HepG2 (cell line): ENCODE results near the gene ENDOG. TPM values are rescaled to one million over a fixed set of nuclear protein-coding genes. Genes with fewer than 3 reads are reported as not detected.

Source experiments
- CBX1 ChIP-seq: IDR thresholded peaks from one replicate; pipeline ENCODE4 v1.6.1; 2016; ENCODE audit warnings: antibody characterized with exemption, low read depth
- CREM ChIP-seq, 2 experiments: sonication (generic) in 1 of 2; formaldehyde crosslinking in 1 of 2; IDR thresholded peaks; 2 replicates each; pipeline versions ENCODE4 v1.4.0 to v1.6.1; 2016 to 2020; ENCODE audit warnings: antibody characterized with exemption in 1 of 2, mild to moderate bottlenecking in 1 of 2, missing genetic modification reagents in 1 of 2
- NFKB2 ChIP-seq: sonication (generic); formaldehyde crosslinking; IDR thresholded peaks from 2 replicates; pipeline ENCODE4 v1.4.0; 2020; ENCODE audit warnings: missing genetic modification reagents, borderline replicate concordance
- RXRA ChIP-seq: sonication (generic); formaldehyde crosslinking; IDR thresholded peaks from 2 replicates; pipeline ENCODE4 v1.5.1; 2020; ENCODE audit warnings: missing genetic modification reagents
- SRSF9 ChIP-seq: fragments of 200-400 bp; formaldehyde crosslinking; IDR thresholded peaks from 2 replicates; pipeline ENCODE4 v1.6.1; 2018; ENCODE audit warnings: borderline replicate concordance, mild to moderate bottlenecking, low read depth, low read length; ENCODE audit not compliant: insufficient read depth, poor library complexity, severe bottlenecking
- YEATS4 ChIP-seq: sonication (generic); formaldehyde crosslinking; IDR thresholded peaks from 2 replicates; pipeline ENCODE4 v1.4.0; 2020; ENCODE audit warnings: missing genetic modification reagents, borderline replicate concordance
- ZKSCAN5 ChIP-seq: sonication (generic); formaldehyde crosslinking; IDR thresholded peaks from 2 replicates; pipeline ENCODE4 v1.5.1; 2020; ENCODE audit warnings: mild to moderate bottlenecking, missing genetic modification reagents
- ZNF256 ChIP-seq: sonication (generic); formaldehyde crosslinking; conservative IDR thresholded peaks from 2 replicates; pipeline ENCODE4 v1.4.0; 2020; ENCODE audit warnings: missing genetic modification reagents
- ZNF260 ChIP-seq: sonication (generic); formaldehyde crosslinking; IDR thresholded peaks from 2 replicates; pipeline ENCODE4 v1.4.0; 2020; ENCODE audit warnings: missing genetic modification reagents, low read depth, mild to moderate bottlenecking, borderline replicate concordance
- ZNF567 ChIP-seq: sonication (generic); formaldehyde crosslinking; IDR thresholded peaks from 2 replicates; pipeline ENCODE4 v1.8.1; 2023; ENCODE audit warnings: mild to moderate bottlenecking, missing genetic modification reagents, borderline replicate concordance
- ZNF776 ChIP-seq: sonication (generic); formaldehyde crosslinking; IDR thresholded peaks from 2 replicates; pipeline ENCODE4 v1.4.0; 2020; ENCODE audit warnings: mild to moderate bottlenecking, missing genetic modification reagents
- ZNF781 ChIP-seq: sonication (generic); formaldehyde crosslinking; IDR thresholded peaks from 2 replicates; pipeline ENCODE4 v1.5.1; 2020; ENCODE audit warnings: borderline replicate concordance, mild to moderate bottlenecking, missing genetic modification reagents; ENCODE audit errors: not compliant biosample characterization
- polyA plus RNA-seq, 8 experiments: library from polyadenylated mRNA; depleted of rRNA in 3 of 8; stranded (reverse) in 7 of 8; unstranded in 1 of 8; fragments of >200 nt; fragmentation: Illumina TruSeq in 4 of 8; extraction: Trizol in 4 of 8; gene quantifications; 2 replicates each; pipeline versions ENCODE4 v1.2.1 to v1.2.3, GENCODE V29; 2011 to 2016; ENCODE audit warnings: low read depth in 4 of 8, missing spikeins in 1 of 8, mixed read lengths in 1 of 8; ENCODE audit not compliant: insufficient read depth in 1 of 8
- total RNA-seq, 5 experiments: library from RNA; depleted of rRNA; stranded (reverse); fragments of >200 nt; fragmentation: Illumina TruSeq; extraction: Trizol; gene quantifications; 2 replicates each; pipeline ENCODE4 v1.2.3, GENCODE V29; 2016; ENCODE audit warnings: low read depth in 1 of 5
- TF ChIP-seq, protein P1 (sequence below), 2 experiments: sonication (generic) in 1 of 2; formaldehyde crosslinking in 1 of 2; IDR thresholded peaks; 2 replicates each; pipeline versions ENCODE4 v1.6.1 to v1.9.0; 2014 to 2022; ENCODE audit warnings: antibody characterized with exemption in 1 of 2, borderline replicate concordance in 1 of 2, inconsistent platforms in 1 of 2, low read depth in 1 of 2, missing genetic modification reagents in 1 of 2
- TF ChIP-seq, protein P2 (sequence below): sonication (generic); formaldehyde crosslinking; IDR thresholded peaks from 2 replicates; pipeline ENCODE4 v1.5.0; 2020; ENCODE audit warnings: mild to moderate bottlenecking, missing genetic modification reagents, borderline replicate concordance

ENDOG gene
- total and polyA plus RNA-seq, 2 of the 13 experiments (the other 11 are each of a cell fraction or from before 2014, with no cell fraction given): 26.3 to 28.8 TPM

DNA sequence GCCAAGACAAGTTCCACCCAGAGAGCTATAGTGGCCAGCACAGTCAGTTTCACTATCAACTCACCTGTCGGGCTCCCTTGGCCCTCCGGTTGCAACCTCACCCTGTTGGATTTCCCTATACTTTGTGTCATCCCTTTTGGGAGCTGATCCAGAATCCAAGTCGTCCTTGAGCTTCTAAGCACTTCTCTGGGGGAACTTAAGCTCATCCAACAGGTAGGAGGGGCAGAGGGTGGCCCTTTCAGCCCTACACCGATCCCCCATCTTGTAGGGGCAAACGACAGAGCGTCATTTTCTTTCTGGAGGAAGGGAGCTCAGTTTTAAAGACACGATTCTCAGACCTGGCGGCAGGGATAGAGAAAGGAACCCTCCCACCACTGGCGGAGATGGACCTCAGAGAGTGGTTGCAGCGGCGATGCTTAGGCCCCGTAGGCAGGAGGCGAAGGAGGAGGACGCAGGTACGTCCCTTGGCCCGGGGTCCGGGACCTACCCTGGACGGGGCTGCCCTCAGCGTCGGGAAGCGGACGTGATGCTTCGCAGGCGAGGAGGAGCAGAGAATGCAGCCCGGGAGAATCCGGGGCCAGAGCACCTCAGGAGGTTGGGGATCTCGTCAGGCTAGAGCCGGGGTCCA lies 47.1 kb upstream of the ENDOG start (continued):
- TF ChIP-seq, protein P1, sequence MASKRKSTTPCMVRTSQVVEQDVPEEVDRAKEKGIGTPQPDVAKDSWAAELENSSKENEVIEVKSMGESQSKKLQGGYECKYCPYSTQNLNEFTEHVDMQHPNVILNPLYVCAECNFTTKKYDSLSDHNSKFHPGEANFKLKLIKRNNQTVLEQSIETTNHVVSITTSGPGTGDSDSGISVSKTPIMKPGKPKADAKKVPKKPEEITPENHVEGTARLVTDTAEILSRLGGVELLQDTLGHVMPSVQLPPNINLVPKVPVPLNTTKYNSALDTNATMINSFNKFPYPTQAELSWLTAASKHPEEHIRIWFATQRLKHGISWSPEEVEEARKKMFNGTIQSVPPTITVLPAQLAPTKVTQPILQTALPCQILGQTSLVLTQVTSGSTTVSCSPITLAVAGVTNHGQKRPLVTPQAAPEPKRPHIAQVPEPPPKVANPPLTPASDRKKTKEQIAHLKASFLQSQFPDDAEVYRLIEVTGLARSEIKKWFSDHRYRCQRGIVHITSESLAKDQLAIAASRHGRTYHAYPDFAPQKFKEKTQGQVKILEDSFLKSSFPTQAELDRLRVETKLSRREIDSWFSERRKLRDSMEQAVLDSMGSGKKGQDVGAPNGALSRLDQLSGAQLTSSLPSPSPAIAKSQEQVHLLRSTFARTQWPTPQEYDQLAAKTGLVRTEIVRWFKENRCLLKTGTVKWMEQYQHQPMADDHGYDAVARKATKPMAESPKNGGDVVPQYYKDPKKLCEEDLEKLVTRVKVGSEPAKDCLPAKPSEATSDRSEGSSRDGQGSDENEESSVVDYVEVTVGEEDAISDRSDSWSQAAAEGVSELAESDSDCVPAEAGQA (IDR thresholded peaks at IDR 0.05; ENCODE audit: low read depth): no peak
- TF ChIP-seq, protein P1 (CRISPR knock-in tag; IDR thresholded peaks at IDR 0.05; ENCODE audit: borderline replicate concordance): no peak
- TF ChIP-seq ZNF776 (CRISPR knock-in tag) (no peak), ZNF256 (CRISPR knock-in tag) (no peak), ZNF781 (CRISPR knock-in tag) (no peak), CBX1 (no peak), RXRA (CRISPR knock-in tag) (no peak), SRSF9 (no peak), CREM (IDR thresholded peaks at IDR 0.05) (no peak), CREM (CRISPR knock-in tag; IDR thresholded peaks at IDR 0.05) (no peak), NFKB2 (0 out of 2 replicates have a peak, but pooled peaks have one; percentile 3), YEATS4 (no peak), ZNF567 (no peak), ZKSCAN5 (0 out of 2 replicates have a peak, but pooled peaks have one; percentile 41), ZNF260 (CRISPR knock-in tag) (0 out of 2 replicates have a peak, but pooled peaks have one; percentile 1)
- TF ChIP-seq, protein P2, sequence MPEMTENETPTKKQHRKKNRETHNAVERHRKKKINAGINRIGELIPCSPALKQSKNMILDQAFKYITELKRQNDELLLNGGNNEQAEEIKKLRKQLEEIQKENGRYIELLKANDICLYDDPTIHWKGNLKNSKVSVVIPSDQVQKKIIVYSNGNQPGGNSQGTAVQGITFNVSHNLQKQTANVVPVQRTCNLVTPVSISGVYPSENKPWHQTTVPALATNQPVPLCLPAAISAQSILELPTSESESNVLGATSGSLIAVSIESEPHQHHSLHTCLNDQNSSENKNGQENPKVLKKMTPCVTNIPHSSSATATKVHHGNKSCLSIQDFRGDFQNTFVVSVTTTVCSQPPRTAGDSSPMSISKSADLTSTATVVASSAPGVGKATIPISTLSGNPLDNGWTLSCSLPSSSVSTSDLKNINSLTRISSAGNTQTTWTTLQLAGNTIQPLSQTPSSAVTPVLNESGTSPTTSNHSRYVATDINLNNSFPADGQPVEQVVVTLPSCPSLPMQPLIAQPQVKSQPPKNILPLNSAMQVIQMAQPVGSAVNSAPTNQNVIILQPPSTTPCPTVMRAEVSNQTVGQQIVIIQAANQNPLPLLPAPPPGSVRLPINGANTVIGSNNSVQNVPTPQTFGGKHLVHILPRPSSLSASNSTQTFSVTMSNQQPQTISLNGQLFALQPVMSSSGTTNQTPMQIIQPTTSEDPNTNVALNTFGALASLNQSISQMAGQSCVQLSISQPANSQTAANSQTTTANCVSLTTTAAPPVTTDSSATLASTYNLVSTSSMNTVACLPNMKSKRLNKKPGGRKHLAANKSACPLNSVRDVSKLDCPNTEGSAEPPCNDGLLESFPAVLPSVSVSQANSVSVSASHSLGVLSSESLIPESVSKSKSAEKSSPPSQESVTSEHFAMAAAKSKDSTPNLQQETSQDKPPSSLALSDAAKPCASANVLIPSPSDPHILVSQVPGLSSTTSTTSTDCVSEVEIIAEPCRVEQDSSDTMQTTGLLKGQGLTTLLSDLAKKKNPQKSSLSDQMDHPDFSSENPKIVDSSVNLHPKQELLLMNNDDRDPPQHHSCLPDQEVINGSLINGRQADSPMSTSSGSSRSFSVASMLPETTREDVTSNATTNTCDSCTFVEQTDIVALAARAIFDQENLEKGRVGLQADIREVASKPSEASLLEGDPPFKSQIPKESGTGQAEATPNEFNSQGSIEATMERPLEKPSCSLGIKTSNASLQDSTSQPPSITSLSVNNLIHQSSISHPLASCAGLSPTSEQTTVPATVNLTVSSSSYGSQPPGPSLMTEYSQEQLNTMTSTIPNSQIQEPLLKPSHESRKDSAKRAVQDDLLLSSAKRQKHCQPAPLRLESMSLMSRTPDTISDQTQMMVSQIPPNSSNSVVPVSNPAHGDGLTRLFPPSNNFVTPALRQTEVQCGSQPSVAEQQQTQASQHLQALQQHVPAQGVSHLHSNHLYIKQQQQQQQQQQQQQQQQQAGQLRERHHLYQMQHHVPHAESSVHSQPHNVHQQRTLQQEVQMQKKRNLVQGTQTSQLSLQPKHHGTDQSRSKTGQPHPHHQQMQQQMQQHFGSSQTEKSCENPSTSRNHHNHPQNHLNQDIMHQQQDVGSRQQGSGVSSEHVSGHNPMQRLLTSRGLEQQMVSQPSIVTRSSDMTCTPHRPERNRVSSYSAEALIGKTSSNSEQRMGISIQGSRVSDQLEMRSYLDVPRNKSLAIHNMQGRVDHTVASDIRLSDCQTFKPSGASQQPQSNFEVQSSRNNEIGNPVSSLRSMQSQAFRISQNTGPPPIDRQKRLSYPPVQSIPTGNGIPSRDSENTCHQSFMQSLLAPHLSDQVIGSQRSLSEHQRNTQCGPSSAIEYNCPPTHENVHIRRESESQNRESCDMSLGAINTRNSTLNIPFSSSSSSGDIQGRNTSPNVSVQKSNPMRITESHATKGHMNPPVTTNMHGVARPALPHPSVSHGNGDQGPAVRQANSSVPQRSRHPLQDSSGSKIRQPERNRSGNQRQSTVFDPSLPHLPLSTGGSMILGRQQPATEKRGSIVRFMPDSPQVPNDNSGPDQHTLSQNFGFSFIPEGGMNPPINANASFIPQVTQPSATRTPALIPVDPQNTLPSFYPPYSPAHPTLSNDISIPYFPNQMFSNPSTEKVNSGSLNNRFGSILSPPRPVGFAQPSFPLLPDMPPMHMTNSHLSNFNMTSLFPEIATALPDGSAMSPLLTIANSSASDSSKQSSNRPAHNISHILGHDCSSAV: no peak
